ENCODE data around the gene CEP76. TPM values are rescaled to one million over a fixed set of nuclear protein-coding genes. Genes with fewer than 3 reads are reported as not detected.

Gene CEP76
- total and polyA plus RNA-seq, 2 donors (not counting 3 experiments of a cell fraction or from before 2014, with no cell fraction given), result 5.8 to 8.6 TPM

GRCh38 chr18:12701161-12701560 is 1.4 kb downstream of the CEP76 start:
- intact Hi-C loops (cut with micrococcal nuclease) (no loop called here), dilution Hi-C loops (cut with MboI; ENCODE audit: extremely low pct_ligation_motif_present, low sequenced_read_pairs) (no loop called here)
- Histone ChIP-seq H3K36me3 (ENCODE audit: control insufficient read depth in 2 of 2, extremely low read depth in 1 of 2, insufficient read depth in 2 of 2, low read length in 2 of 2) (peaks cover 0 to 3% of the 10 kb centered on the region in 2 experiments), H2AFZ (ENCODE audit: low read depth, low read length) (no peak overlapping the region), H3K9ac (replicated peaks; ENCODE audit: extremely low read depth, insufficient read depth, low read length) (no peak overlapping the region), H3K4me3 (replicated peaks in 1 of 3; ENCODE audit: insufficient read depth in 1 of 3, low read depth in 1 of 3, low read length in 3 of 3) (peak overlapping the region in 1 of 3 experiments; percentile 66), H3K9me3 (replicated peaks; ENCODE audit: control insufficient read depth, insufficient read depth, low read length) (no peaks in the 10 kb centered on the region), H3K9me1 (replicated peaks; ENCODE audit: control insufficient read depth, extremely low read depth, insufficient read depth, low read length) (no peaks in the 10 kb centered on the region), H3K4me2 (ENCODE audit: insufficient read depth, low read length) (peak overlapping the region; percentile 58), H3K27ac (ENCODE audit: insufficient read depth, low read depth, low read length) (no peak overlapping the region), H3K79me2 (ENCODE audit: control insufficient read depth, insufficient read depth, low read length) (peaks cover 40% of the 10 kb centered on the region), H3K27me3 (ENCODE audit: control insufficient read depth in 2 of 2, insufficient read depth in 2 of 2, low read length in 2 of 2) (no peaks in the 10 kb centered on the region), H3K4me1 (ENCODE audit: control insufficient read depth, extremely low read depth, insufficient read depth, low read length) (peaks cover 19% of the 10 kb centered on the region), H4K20me1 (replicated peaks; ENCODE audit: control insufficient read depth, extremely low read depth, insufficient read depth, low read length) (no peaks in the 10 kb centered on the region)
- DNase-seq (ENCODE audit: low read depth, low spot score) (no peak), FAIRE-seq (no peak)
- ChIA-PET POLR2A (no interaction called here), CTCF (no interaction called here)
- no TSS peak for BruUV-seq (replicated peaks)
- TF ChIP-seq FOS (IDR thresholded peaks at IDR 0.05; ENCODE audit: borderline replicate concordance, insufficient read depth, low read length) (no peak), POLR2AphosphoS5 (IDR thresholded peaks at IDR 0.05; ENCODE audit: insufficient read depth, low read depth, low read length) (no peak), JUN (IDR thresholded peaks at IDR 0.05; ENCODE audit: borderline replicate concordance, insufficient read depth, insufficient read length, low read depth) (no peak), GATA2 (IDR thresholded peaks at IDR 0.05; ENCODE audit: insufficient read depth, insufficient read length, low read depth, low read length) (no peak), MYC (IDR thresholded peaks at IDR 0.05; ENCODE audit: low read depth, low read length) (no peak), POLR2A (IDR thresholded peaks at IDR 0.05; ENCODE audit: low read depth, low read length) (no peak), CTCF (IDR thresholded peaks at IDR 0.05; ENCODE audit: extremely low read depth in 1 of 2, insufficient read depth in 1 of 2, low read depth in 1 of 2, low read length in 2 of 2) (no peak)

All from endothelial cell of umbilical vein (primary cell).